H9 (cell line): ENCODE data around the gene ROBO4. TPM values are rescaled to one million over a fixed set of nuclear protein-coding genes. Genes with fewer than 3 reads are reported as not detected.

Experiments used
- DNase-seq: peaks from one replicate; pipeline ENCODE4 v3.0.0-alpha.2; 2017
- H2AFZ ChIP-seq: one replicate; pipeline ENCODE4 v1.6.1; 2013; ENCODE audit warnings: mild to moderate bottlenecking, low read length, control low read depth, moderate library complexity
- H2AK5ac ChIP-seq: 2 replicates; pipeline ENCODE4 v1.6.1; 2013; ENCODE audit warnings: low read length, control low read depth, mixed read lengths; ENCODE audit not compliant: insufficient read length
- H2BK120ac ChIP-seq: one replicate; pipeline ENCODE4 v1.6.1; 2013; ENCODE audit warnings: low read depth, mild to moderate bottlenecking, low read length, control low read depth, inconsistent platforms; ENCODE audit not compliant: poor library complexity, severe bottlenecking
- H2BK12ac ChIP-seq: 2 replicates; pipeline ENCODE4 v1.6.1; 2013; ENCODE audit warnings: low read length, control low read depth, mixed read lengths, low read depth; ENCODE audit not compliant: insufficient read length
- H2BK15ac ChIP-seq: 2 replicates; pipeline ENCODE4 v1.6.1; 2013; ENCODE audit warnings: low read depth, low read length, control low read depth
- H2BK20ac ChIP-seq: one replicate; pipeline ENCODE4 v1.6.1; 2013; ENCODE audit warnings: low read depth, mild to moderate bottlenecking, low read length, control low read depth, inconsistent platforms; ENCODE audit not compliant: poor library complexity, severe bottlenecking
- H2BK5ac ChIP-seq: 2 replicates; pipeline ENCODE4 v1.6.1; 2013; ENCODE audit warnings: low read length, control low read depth, mixed read lengths; ENCODE audit not compliant: insufficient read length
- H3K14ac ChIP-seq: 2 replicates; pipeline ENCODE4 v1.6.1; 2013; ENCODE audit warnings: low read length, control low read depth; ENCODE audit not compliant: insufficient read depth
- H3K18ac ChIP-seq: 2 replicates; pipeline ENCODE4 v1.6.1; 2013; ENCODE audit warnings: low read depth, mild to moderate bottlenecking, mixed read lengths, low read length, control low read depth; ENCODE audit not compliant: insufficient read length
- H3K23ac ChIP-seq: 2 replicates; pipeline ENCODE4 v1.6.1; 2013; ENCODE audit warnings: low read length, control low read depth, mixed read lengths, low read depth; ENCODE audit not compliant: insufficient read length
- H3K23me2 ChIP-seq: 2 replicates; pipeline ENCODE4 v1.6.1; 2013; ENCODE audit warnings: low read depth, mild to moderate bottlenecking, mixed read lengths, low read length, control low read depth; ENCODE audit not compliant: insufficient read length, poor library complexity, severe bottlenecking
- H3K27ac ChIP-seq: 2 replicates; pipeline ENCODE4 v1.5.1; 2013; ENCODE audit warnings: low read length, control low read depth, mixed read lengths, low read depth; ENCODE audit not compliant: insufficient read length
- H3K27me3 ChIP-seq: 2 replicates; pipeline ENCODE4 v1.6.1; 2013; ENCODE audit warnings: low read length, control low read depth, inconsistent platforms; ENCODE audit not compliant: insufficient read depth
- H3K4ac ChIP-seq: 2 replicates; pipeline ENCODE4 v1.6.1; 2013; ENCODE audit warnings: low read depth, mild to moderate bottlenecking, control low read depth, inconsistent platforms, low read length, moderate library complexity
- H3K4me1 ChIP-seq: 2 replicates; pipeline ENCODE4 v1.6.1; 2013; ENCODE audit warnings: low read length, control low read depth, inconsistent platforms; ENCODE audit not compliant: insufficient read depth
- H3K4me2 ChIP-seq: 2 replicates; pipeline ENCODE4 v1.6.1; 2013; ENCODE audit warnings: low read length, control low read depth, mixed read lengths; ENCODE audit not compliant: insufficient read length, insufficient read depth
- H3K56ac ChIP-seq: 2 replicates; pipeline ENCODE4 v1.6.1; 2013; ENCODE audit warnings: low read depth, mild to moderate bottlenecking, mixed read lengths, low read length, control low read depth; ENCODE audit not compliant: insufficient read length
- H3K79me1 ChIP-seq: 2 replicates; pipeline ENCODE4 v1.6.1; 2013; ENCODE audit warnings: low read depth, mild to moderate bottlenecking, moderate library complexity, low read length, control low read depth, inconsistent platforms; ENCODE audit not compliant: insufficient read depth, poor library complexity, severe bottlenecking
- H3K79me2 ChIP-seq: 2 replicates; pipeline ENCODE4 v1.6.1; 2013; ENCODE audit warnings: low read length, control low read depth, inconsistent platforms; ENCODE audit not compliant: insufficient read depth
- H3K9ac ChIP-seq: 2 replicates; pipeline ENCODE4 v1.6.1; 2013; ENCODE audit warnings: low read length, control low read depth, mixed read lengths; ENCODE audit not compliant: insufficient read length; ENCODE audit errors: extremely low read depth
- H3K9me3 ChIP-seq: one replicate; pipeline ENCODE4 v1.6.1; 2013; ENCODE audit warnings: low read depth, low read length, inconsistent platforms; ENCODE audit not compliant: control insufficient read depth
- H3T11ph ChIP-seq: one replicate; pipeline ENCODE4 v1.6.1; 2013; ENCODE audit warnings: mild to moderate bottlenecking, low read length, control low read depth, inconsistent platforms
- H4K20me1 ChIP-seq: one replicate; pipeline ENCODE4 v1.6.1; 2013; ENCODE audit not compliant: control insufficient read depth, insufficient read length, insufficient read depth
- H4K5ac ChIP-seq: 2 replicates; pipeline ENCODE4 v1.6.1; 2013; ENCODE audit warnings: low read depth, mild to moderate bottlenecking, mixed read lengths, low read length, control low read depth; ENCODE audit not compliant: insufficient read length
- H4K8ac ChIP-seq: replicated peaks from 2 replicates; pipeline ENCODE4 v1.6.1; 2013; ENCODE audit warnings: low read length, control low read depth, mixed read lengths, low read depth; ENCODE audit not compliant: insufficient read length
- H4K91ac ChIP-seq: 2 replicates; pipeline ENCODE4 v1.6.1; 2013; ENCODE audit warnings: low read depth, mild to moderate bottlenecking, moderate library complexity, mixed read lengths, low read length, control low read depth; ENCODE audit not compliant: insufficient read length
- H3K27ac Mint-ChIP-seq, 3 experiments: 2 replicates in 2 of 3; 3 replicates in 1 of 3; pipeline ENCODE4 v1.8.0; 2020 to 2021; ENCODE audit warnings: mixed read lengths in 3 of 3, mild to moderate bottlenecking in 1 of 3, moderate library complexity in 1 of 3
- H3K27me3 Mint-ChIP-seq: 2 replicates; pipeline ENCODE4 v1.8.0; 2021; ENCODE audit warnings: low read depth, mild to moderate bottlenecking, moderate library complexity, mixed read lengths
- H3K36me3 Mint-ChIP-seq, 3 experiments: 2 replicates in 2 of 3; 3 replicates in 1 of 3; pipeline ENCODE4 v1.8.0; 2020 to 2021; ENCODE audit warnings: low read depth in 3 of 3, mixed read lengths in 3 of 3; ENCODE audit not compliant: insufficient read depth in 1 of 3
- H3K4me1 Mint-ChIP-seq, 2 experiments: 2 replicates each; pipeline ENCODE4 v1.8.0; 2020; ENCODE audit warnings: mixed read lengths in 2 of 2
- H3K4me3 Mint-ChIP-seq, 2 experiments: 2 replicates in 1 of 2; 3 replicates in 1 of 2; pipeline ENCODE4 v1.8.0; 2020 to 2021; ENCODE audit warnings: mild to moderate bottlenecking in 2 of 2, mixed read lengths in 2 of 2, moderate library complexity in 1 of 2
- H3K9me3 Mint-ChIP-seq, 2 experiments: 2 replicates in 1 of 2; 3 replicates in 1 of 2; pipeline ENCODE4 v1.8.0; 2020; ENCODE audit warnings: mild to moderate bottlenecking in 2 of 2, mixed read lengths in 2 of 2, moderate library complexity in 1 of 2
- WGBS: extraction: QIAGEN DNeasy Blood & Tissue Kit; methylation state at CpG from one replicate; pipeline ENCODE4 v1.1.7; 2013; ENCODE audit warnings: missing lambda C conversion rate, low lambda C conversion rate, mixed read lengths; ENCODE audit not compliant: insufficient read length; ENCODE audit errors: extremely low coverage; 5-methylcytosine and 5-hydroxymethylcytosine counted together
- total RNA-seq: library from RNA; stranded (reverse); gene quantifications from 2 replicates; pipeline ENCODE4 v1.2.1, GENCODE V29; 2021
- TF ChIP-seq, protein P1 (sequence below): fragments of 200-600 bp; sonication (generic); conservative IDR thresholded peaks from 3 replicates; pipeline ENCODE4 v1.8.0; 2021; ENCODE audit warnings: antibody characterized with exemption, mild to moderate bottlenecking

Gene ROBO4
- total RNA-seq, 1 experiment from 2014 or later, result not detected

DNA sequence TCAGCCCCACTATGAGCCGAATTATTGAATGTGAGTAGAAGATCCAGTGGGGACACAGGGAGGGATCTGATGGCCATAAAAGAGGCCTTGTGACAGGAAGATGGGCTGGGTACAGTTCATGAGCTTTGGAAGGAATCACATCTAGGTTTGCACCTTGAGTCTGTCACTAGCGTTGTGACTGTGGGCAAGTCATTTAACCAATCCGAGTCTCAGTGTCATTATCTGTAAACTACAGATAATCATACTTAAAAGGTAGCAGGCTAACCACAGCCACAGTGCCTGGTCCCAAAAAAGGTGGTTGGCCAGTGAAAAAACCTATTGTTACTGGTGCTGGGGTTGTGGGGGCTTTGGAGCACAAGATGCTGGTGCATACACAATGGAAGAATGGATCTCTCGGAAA, 25.2 kb upstream of the ROBO4 start:
- WGBS, result no CpG with 5 or more reads among the region's 4 CpGs
- peaks cover 0 to 3% of the 10 kb centered on the region in 2 experiments; a peak in 2 of 4 replicates for H3K4me1 Mint-ChIP-seq
- no peak overlapping the region for H3K14ac ChIP-seq
- no peak overlapping the region for H3K4me3 Mint-ChIP-seq
- no peak overlapping the region for H4K91ac ChIP-seq
- H2BK15ac ChIP-seq, result no peak overlapping the region
- H3K4ac ChIP-seq, result no peak overlapping the region
- no peak overlapping the region for H2AFZ ChIP-seq
- H3K4me1 ChIP-seq, result no peaks in the 10 kb centered on the region
- H2BK120ac ChIP-seq, result no peak overlapping the region
- no peak overlapping the region for H4K5ac ChIP-seq
- no peak overlapping the region for H2BK20ac ChIP-seq
- TF ChIP-seq, protein P1, sequence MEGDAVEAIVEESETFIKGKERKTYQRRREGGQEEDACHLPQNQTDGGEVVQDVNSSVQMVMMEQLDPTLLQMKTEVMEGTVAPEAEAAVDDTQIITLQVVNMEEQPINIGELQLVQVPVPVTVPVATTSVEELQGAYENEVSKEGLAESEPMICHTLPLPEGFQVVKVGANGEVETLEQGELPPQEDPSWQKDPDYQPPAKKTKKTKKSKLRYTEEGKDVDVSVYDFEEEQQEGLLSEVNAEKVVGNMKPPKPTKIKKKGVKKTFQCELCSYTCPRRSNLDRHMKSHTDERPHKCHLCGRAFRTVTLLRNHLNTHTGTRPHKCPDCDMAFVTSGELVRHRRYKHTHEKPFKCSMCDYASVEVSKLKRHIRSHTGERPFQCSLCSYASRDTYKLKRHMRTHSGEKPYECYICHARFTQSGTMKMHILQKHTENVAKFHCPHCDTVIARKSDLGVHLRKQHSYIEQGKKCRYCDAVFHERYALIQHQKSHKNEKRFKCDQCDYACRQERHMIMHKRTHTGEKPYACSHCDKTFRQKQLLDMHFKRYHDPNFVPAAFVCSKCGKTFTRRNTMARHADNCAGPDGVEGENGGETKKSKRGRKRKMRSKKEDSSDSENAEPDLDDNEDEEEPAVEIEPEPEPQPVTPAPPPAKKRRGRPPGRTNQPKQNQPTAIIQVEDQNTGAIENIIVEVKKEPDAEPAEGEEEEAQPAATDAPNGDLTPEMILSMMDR, result no peak
- no peak overlapping the region for H3K27ac ChIP-seq
- no peak overlapping the region for H3K9ac ChIP-seq
- no peaks in the 10 kb centered on the region for H3K79me1 ChIP-seq
- H3K27me3 Mint-ChIP-seq, result peaks cover 75% of the 10 kb centered on the region
- no peak overlapping the region for H3K18ac ChIP-seq
- H3K36me3 Mint-ChIP-seq, result no peaks in the 10 kb centered on the region; a peak in 1 of 7 replicates
- H3T11ph ChIP-seq, result no peak overlapping the region
- peaks cover 0 to 9% of the 10 kb centered on the region in 2 experiments; a peak in 2 of 5 replicates for H3K9me3 Mint-ChIP-seq
- no peak overlapping the region for H2AK5ac ChIP-seq
- no peak overlapping the region for H3K27ac Mint-ChIP-seq
- H4K8ac ChIP-seq, result no peak overlapping the region
- no peaks in the 10 kb centered on the region for H3K79me2 ChIP-seq
- H2BK5ac ChIP-seq, result no peak overlapping the region
- H3K23me2 ChIP-seq, result no peaks in the 10 kb centered on the region
- H3K27me3 ChIP-seq, result peaks cover 17% of the 10 kb centered on the region; the same call in 1 of the 2 replicates
- no peaks in the 10 kb centered on the region for H4K20me1 ChIP-seq
- H3K9me3 ChIP-seq, result no peaks in the 10 kb centered on the region
- H3K4me2 ChIP-seq, result no peak overlapping the region
- DNase-seq, result no peak
- H3K56ac ChIP-seq, result no peak overlapping the region
- H3K23ac ChIP-seq, result no peak overlapping the region
- no peak overlapping the region for H2BK12ac ChIP-seq
